LNCAP (cell line): ENCODE data around the gene HSH2D.

Experiments
- TF ChIP-seq, protein P1 (sequence below): fragments of 450-650 bp; IDR thresholded peaks from 2 replicates; pipeline ENCODE4 v1.5.1; 2017; ENCODE audit warnings: mild to moderate bottlenecking

Gene HSH2D

DNA sequence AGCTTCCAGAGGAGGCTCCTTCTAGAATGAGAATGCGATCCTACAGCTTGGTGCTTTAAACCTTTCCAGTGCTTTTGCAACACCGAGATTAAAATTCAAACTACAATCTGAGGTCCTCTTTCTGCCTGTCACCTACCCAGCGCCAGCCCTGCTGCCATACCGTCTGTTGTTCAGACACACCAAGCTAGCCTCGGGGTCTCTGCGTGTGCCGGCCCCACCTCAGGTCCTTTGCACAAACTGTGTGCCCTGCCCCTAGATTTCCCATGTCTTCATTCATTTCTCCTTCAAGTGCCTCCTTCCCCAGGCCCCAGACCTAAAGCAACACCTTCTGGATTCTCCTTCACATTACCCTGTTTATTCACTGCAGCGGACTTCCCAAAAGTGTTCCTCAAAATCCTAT, 11.1 kb downstream of the HSH2D start:
- TF ChIP-seq, protein P1, sequence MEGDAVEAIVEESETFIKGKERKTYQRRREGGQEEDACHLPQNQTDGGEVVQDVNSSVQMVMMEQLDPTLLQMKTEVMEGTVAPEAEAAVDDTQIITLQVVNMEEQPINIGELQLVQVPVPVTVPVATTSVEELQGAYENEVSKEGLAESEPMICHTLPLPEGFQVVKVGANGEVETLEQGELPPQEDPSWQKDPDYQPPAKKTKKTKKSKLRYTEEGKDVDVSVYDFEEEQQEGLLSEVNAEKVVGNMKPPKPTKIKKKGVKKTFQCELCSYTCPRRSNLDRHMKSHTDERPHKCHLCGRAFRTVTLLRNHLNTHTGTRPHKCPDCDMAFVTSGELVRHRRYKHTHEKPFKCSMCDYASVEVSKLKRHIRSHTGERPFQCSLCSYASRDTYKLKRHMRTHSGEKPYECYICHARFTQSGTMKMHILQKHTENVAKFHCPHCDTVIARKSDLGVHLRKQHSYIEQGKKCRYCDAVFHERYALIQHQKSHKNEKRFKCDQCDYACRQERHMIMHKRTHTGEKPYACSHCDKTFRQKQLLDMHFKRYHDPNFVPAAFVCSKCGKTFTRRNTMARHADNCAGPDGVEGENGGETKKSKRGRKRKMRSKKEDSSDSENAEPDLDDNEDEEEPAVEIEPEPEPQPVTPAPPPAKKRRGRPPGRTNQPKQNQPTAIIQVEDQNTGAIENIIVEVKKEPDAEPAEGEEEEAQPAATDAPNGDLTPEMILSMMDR = no peak

DNA sequence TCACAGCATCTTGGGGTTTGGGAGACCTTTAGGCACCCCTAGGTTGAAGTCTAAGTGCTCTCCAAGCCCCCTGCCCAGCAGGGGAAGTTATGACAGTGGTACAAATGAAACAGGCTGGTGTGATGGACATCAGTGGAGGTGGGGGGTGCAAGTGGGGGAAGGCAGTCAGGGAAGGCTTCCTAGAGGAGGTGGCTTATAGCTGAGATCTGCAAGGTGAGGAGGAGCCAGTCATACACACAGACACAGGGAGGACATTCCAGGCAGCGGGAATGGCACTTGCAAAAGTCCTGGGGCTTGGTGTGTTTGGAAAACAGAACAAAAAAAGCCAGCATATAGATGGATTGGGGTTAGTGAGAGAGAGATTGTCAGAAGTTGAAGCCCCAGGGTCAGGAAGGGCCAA, 11.6 kb downstream of the HSH2D start:
- TF ChIP-seq, protein P1 = no peak

DNA sequence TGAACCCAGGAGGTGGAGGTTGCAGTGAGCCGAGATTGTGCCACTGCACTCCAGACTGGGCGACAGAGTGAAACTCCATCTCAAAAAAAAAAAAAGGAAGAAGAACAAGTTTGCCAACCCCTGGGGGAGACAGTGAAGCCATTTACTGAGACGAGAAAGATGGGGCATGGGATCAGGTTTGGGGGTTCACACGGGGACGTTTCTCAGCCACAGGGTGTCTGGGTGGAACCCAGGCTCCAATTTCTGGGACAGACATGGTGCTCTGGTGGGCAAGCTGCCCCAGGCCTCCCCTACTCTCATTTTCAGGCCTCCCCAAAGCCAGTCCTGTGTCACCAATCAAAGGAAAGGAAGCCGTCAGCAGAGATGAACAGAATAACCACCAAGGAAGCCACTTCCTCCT, 13.4 kb downstream of the HSH2D start:
- TF ChIP-seq, protein P1 = no peak

DNA sequence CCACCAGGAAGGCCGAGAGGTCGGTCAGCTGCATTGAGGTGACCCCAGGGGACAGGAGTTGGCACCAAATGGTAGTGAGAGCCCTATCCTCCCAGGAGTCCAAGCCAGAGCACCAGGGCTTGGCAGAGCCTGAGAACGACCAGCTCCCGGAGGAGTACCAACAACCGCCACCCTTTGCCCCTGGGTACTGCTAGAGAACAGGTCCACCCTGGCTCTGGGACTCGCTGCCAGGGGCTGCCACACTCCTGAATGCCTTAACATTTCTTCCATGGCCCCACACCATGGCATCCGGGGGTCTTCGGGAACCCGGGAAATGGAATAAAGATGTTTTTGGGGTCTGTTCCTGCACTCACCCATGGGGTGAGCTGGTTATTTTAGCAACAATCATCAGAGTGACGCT, 14.1 kb downstream of the HSH2D start:
- TF ChIP-seq, protein P1 = no peak

DNA sequence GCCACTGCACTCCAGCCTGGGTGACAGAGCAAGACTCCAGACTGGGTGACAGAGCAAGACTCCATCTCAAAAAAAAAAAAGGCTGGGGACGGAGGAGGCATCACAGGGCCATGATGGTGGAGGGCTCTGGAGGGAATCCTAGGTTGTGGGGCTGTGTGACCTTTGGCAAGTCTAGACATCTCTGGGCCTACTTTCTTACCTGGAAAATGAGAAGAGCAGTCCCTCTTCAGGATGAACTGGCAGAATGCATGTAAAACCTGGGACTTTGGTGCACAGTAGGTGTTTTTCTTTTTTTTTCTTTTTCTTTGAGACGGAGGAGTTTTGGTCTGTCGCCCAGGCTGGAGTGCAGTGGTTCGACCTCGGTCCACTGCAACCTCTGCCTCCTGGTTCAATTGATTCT, 16.2 kb downstream of the HSH2D start:
- TF ChIP-seq, protein P1 = no peak

DNA sequence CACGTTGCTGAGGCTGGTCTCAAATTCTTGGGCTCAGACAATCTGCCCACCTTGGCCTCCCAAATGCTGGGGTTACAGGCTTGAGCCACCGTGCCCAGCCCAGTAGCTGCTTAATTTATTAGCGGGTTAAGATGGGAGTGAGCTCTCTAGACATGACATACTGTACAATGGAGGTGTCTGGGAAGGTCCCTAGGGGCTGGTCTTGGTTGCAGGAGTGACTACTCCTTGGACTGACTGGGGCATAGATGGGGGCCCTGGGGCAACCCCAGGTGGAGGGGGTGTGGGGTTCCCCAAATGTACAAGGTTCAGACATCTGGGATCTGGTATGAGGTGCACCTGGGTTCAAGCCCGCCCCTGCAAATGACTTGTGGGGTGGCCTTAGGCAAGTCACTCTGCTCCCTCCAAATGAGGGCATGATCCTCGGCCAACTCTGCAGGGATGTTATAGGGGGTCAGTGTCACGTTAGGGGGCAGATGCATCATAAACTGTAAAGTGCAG, 17.0 kb downstream of the HSH2D start:
- TF ChIP-seq, protein P1 = no peak

DNA sequence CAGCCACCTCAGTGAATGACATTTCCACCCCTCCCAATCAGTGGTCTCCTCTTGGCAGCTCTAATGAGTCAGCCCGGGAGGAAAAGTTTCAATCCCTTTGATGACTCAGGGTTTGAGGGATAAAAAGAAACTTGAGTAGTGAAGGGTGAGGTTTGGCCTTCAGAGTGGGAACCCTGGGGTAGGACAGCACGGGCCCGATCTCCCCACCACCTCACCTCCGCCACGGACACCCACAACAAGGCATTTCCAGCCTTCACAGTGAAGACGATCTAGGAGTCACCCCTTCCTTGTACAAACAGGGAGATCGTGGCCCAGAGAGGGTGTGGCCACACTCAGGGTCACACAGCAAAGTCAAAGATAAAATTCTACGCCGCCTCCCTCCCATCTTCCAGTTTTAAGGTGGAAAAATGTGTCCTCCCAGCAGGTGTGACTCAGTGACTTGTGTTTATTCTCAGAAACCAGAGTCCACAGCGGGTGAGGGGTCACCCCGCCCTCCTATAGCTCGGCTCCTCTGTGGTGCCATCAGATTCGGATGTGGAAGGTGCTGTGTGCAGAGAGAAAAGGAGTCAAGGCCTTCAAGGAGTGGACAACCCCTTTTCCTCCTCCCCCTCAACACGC, 17.6 kb downstream of the HSH2D start:
- TF ChIP-seq, protein P1 = no peak

DNA sequence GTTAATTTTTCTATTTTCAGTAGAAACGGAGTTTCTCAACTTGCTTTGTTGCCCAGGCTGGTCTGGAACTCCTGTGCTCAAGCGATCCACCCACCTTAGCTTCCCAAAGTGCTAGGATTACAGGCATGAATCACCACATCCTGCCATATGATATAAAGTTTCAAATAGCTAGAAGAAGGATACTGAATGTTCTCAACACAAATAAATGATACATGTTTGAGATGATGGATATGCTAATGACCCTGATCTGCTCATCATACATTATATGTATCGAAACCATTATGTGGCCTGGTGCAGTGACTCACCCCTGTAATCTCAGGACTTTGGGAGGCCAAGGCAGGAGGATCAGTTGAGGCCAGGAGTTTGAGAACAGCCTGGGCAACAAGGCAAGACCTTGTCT, 18.4 kb downstream of the HSH2D start:
- TF ChIP-seq, protein P1 = no peak
